ENCODE data around the gene SHROOM2. TPM values are rescaled to one million over a fixed set of nuclear protein-coding genes. Genes with fewer than 3 reads are reported as not detected.

SHROOM2 gene
- total and polyA plus RNA-seq, 7 donors: 0.05 to 0.47 (median 0.12) TPM

GRCh38 chrX:9995855-9996339 is 209.7 kb downstream of the SHROOM2 start:
- intact Hi-C loops (cut with DNase I): loop anchor here (1.0 to 5.0 kb wide), 3 partner anchors 109 to 123 kb away; no protein-coding TSS in a partner anchor
- Histone ChIP-seq H3K27ac (no peak overlapping the region), H3K4me3 (no peak overlapping the region), H3K27me3 (ENCODE audit: insufficient read depth in 3 of 3, low read length in 2 of 3) (no peaks in the 10 kb centered on the region), H3K36me3 (ENCODE audit: insufficient read depth in 1 of 2, low read depth in 1 of 2) (no peaks in the 10 kb centered on the region), H3K4me1 (no peaks in the 10 kb centered on the region), H3K9me3 (no peaks in the 10 kb centered on the region)
- peak; percentile 96 for TF ChIP-seq CTCF (IDR thresholded peaks at IDR 0.05)
- ATAC-seq (peak; percentile 94 to 99 (median 96)), DNase-seq (peak; percentile 83 to 91)
- WGBS, 3 donors: 16 to 22% (median 19%) methylated on average over 18 of the region's 18 CpGs

DNA sequence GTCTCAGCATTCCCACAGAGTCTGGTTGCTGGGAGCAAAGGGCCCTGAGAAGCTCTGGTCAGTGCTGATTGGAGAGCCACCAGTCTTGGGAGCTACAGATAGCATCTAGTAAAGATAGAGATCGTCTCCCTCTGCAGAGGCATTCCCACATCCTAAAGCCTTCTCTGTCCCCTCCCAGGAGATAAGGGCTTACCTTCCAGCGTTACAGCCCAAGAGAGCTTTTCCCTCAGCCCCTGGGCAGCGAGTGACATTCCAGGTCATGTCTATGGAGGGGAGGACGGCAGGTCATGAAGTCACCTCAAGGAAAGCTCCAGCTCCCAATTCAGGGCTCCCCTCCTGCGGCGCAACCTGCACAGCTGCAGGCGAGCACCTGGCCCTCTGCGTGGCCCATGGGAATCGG is 210.8 kb downstream of the SHROOM2 start:
- no peaks in the 10 kb centered on the region for H3K36me3 ChIP-seq (ENCODE audit: insufficient read depth in 1 of 2, low read depth in 1 of 2)
- intact Hi-C loops (cut with DNase I): loop anchor here in 1 of 2 donors (5.0 kb wide), 1 partner anchor 110 kb away; no protein-coding TSS in a partner anchor
- no peaks in the 10 kb centered on the region for H3K9me3 ChIP-seq
- DNase-seq: no peak
- H3K27ac ChIP-seq: no peak overlapping the region
- ATAC-seq: no peak
- 93 to 94% (median 94%) methylated on average over 9 of the region's 9 CpGs for WGBS, 3 donors
- TF ChIP-seq CTCF (IDR thresholded peaks at IDR 0.05): no peak
- no peaks in the 10 kb centered on the region for H3K4me1 ChIP-seq
- no peak overlapping the region for H3K4me3 ChIP-seq
- no peaks in the 10 kb centered on the region for H3K27me3 ChIP-seq (ENCODE audit: insufficient read depth in 3 of 3, low read length in 2 of 3)

DNA sequence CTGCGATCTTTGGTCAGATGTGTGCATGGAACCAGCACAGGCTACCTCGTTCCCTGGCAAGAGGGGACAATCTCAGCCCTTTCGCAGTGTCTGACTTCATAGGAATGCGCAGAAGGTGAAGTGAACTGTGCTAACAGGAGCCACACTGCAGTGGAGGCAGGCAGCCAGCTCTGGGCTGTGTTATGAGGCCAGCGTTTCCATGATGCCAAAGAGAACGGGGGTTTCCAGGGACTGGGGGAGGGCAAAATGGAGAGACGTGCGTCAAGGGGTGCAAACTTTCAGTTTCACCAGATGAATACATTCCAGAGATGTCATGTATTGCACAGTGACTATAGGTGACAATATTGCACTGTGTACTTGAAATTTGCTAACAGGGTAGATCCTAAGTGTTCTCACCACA is 211.3 kb downstream of the SHROOM2 start:
- H3K27me3 ChIP-seq (ENCODE audit: insufficient read depth in 3 of 3, low read length in 2 of 3): no peaks in the 10 kb centered on the region
- no peaks in the 10 kb centered on the region for H3K9me3 ChIP-seq
- no peak for TF ChIP-seq CTCF (IDR thresholded peaks at IDR 0.05)
- no peaks in the 10 kb centered on the region for H3K4me1 ChIP-seq
- intact Hi-C loops (cut with DNase I): loop anchor here in 1 of 2 donors (5.0 kb wide), 1 partner anchor 110 kb away; no protein-coding TSS in a partner anchor
- ATAC-seq (no peak), DNase-seq (no peak)
- H3K4me3 ChIP-seq: no peak overlapping the region
- 75 to 86% (median 76%) methylated on average over 8 of the region's 8 CpGs for WGBS, 3 donors
- H3K36me3 ChIP-seq (ENCODE audit: insufficient read depth in 1 of 2, low read depth in 1 of 2): no peaks in the 10 kb centered on the region
- H3K27ac ChIP-seq: no peak overlapping the region

Other genes with a start within 250 kb of the SHROOM2 start
- gene GPR143, start 20.6 kb upstream of the SHROOM2 start, total RNA-seq: not detected
- under 1 TPM in 1 of 3 donors, not detected in 2; 0.03 TPM for gene GPR143, start 20.6 kb upstream of the SHROOM2 start, polyA plus RNA-seq
- not detected for gene CLDN34, start 180.9 kb downstream of the SHROOM2 start, total RNA-seq
- not detected for gene CLDN34, start 180.9 kb downstream of the SHROOM2 start, polyA plus RNA-seq

Measured in psoas muscle (tissue), 8 donors.